Skeletal muscle tissue (tissue), 4 donors: Measurements from ENCODE around the gene SLIT3. TPM values are rescaled to one million over a fixed set of nuclear protein-coding genes. Genes with fewer than 3 reads are reported as not detected.

ENCODE experiments used
- H3K27ac ChIP-seq: one replicate; pipeline ENCODE4 v1.7.0; 2013; ENCODE audit warnings: mild to moderate bottlenecking, low read depth, low read length, inconsistent platforms
- H3K27me3 ChIP-seq, 3 donors: one replicate each; pipeline ENCODE4 v1.7.0; 2013; ENCODE audit warnings: low read length in 3 of 3; ENCODE audit not compliant: control insufficient read depth in 3 of 3, insufficient read depth in 3 of 3
- H3K36me3 ChIP-seq, 3 donors: one replicate each; pipeline ENCODE4 v1.7.0; 2013; ENCODE audit warnings: low read length in 3 of 3; ENCODE audit not compliant: control insufficient read depth in 3 of 3, insufficient read depth in 3 of 3
- H3K4me1 ChIP-seq, 3 donors: one replicate each; pipeline ENCODE4 v1.7.0; 2013; ENCODE audit warnings: low read length in 3 of 3, mild to moderate bottlenecking in 3 of 3; ENCODE audit not compliant: control insufficient read depth in 3 of 3, insufficient read depth in 3 of 3
- H3K4me3 ChIP-seq, 3 donors: one replicate each; pipeline ENCODE4 v1.7.0; 2013; ENCODE audit warnings: low read length in 3 of 3
- H3K9ac ChIP-seq, 3 donors: one replicate each; pipeline ENCODE4 v1.7.0; 2013; ENCODE audit warnings: low read length in 3 of 3, mild to moderate bottlenecking in 3 of 3, moderate library complexity in 2 of 3, low read depth in 1 of 3
- H3K9me3 ChIP-seq, 3 donors: one replicate each; pipeline ENCODE4 v1.7.0; 2013; ENCODE audit warnings: low read length in 3 of 3; ENCODE audit not compliant: control insufficient read depth in 3 of 3
- total RNA-seq: library from RNA; depleted of rRNA; stranded (reverse); fragments of >200 nt; gene quantifications from one replicate; pipeline ENCODE4 v1.2.3, GENCODE V29; 2014
- donor health status: Osteomylitis.

SLIT3 gene
- total RNA-seq, 1 donor from 2014 or later = 7.8 TPM

DNA sequence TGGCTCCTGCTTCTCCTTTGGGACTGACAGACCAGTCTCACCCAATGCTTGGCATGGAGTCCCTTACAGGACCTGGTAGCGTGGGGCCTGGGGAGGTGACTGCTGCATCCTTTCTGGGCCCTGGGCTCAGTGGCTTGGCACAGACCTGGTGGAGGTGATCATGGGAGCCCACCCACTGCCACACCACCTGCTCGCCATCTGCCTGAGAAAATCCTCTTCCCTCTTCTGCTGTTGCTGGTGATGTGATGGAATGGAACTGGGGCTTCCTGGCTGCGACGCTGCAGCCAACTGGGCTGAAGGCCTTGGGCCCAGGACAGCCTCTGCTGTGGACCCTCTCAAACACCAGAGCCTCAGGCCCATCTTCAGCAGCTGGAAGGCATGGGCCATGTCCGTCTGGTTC is 599.3 kb downstream of the SLIT3 start:
- Histone ChIP-seq H3K27ac (no peak overlapping the region), H3K27me3 (peaks cover 0 to 6% (median 0%) of the 10 kb centered on the region in 3 donors), H3K36me3 (peaks cover 0 to 2% (median 0%) of the 10 kb centered on the region in 3 donors), H3K9ac (no peak overlapping the region), H3K9me3 (peaks cover 0 to 2% (median 0%) of the 10 kb centered on the region in 3 donors), H3K4me3 (no peak overlapping the region), H3K4me1 (peaks cover 7 to 14% (median 12%) of the 10 kb centered on the region in 3 donors)

GRCh38 chr5:168699002-168699401 is 601.9 kb downstream of the SLIT3 start:
- Histone ChIP-seq H3K4me3 (no peak overlapping the region), H3K9ac (no peak overlapping the region), H3K9me3 (peaks cover 0 to 2% (median 0%) of the 10 kb centered on the region in 3 donors), H3K36me3 (peaks cover 0 to 2% (median 0%) of the 10 kb centered on the region in 3 donors), H3K27me3 (peaks cover 0 to 6% (median 0%) of the 10 kb centered on the region in 3 donors), H3K4me1 (peaks cover 12 to 16% (median 16%) of the 10 kb centered on the region in 3 donors), H3K27ac (no peak overlapping the region)

DNA sequence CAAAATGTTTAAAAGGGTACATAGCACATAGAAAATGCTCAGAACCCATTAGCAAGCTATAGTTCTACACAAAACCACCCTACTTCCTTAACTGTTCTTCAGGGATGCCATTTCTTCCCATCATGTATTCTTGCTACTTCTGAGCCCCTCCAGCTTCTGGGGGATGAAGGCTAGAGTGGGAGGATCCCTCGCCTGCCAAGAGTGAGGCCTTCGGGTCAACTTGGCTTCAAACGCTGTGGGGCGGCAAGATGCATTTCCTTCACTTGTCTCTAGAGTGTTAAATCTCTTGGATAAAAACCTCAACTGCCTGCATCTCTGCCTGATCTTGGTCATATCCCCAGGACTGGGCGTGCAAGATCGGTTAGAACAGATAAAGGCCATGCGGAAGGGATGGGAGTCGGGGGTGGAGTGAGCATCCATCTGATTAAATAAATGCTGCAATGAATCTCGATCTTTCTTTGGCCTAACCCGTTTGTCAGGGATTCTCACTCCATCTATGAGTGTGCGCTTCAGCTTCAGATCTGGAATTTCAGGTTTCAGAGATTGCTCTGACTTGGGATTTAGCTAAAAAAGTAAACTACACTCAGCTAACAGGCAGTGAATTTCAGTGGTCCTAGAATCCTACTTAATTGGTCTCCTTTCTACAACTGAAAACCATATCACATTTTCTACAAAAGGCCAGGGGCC is 603.8 kb downstream of the SLIT3 start:
- H3K4me1 ChIP-seq = peaks cover 12 to 16% (median 16%) of the 10 kb centered on the region in 3 donors
- H3K9ac ChIP-seq = no peak overlapping the region
- no peak overlapping the region for H3K27ac ChIP-seq
- H3K9me3 ChIP-seq = peaks cover 0 to 2% (median 0%) of the 10 kb centered on the region in 3 donors
- peaks cover 0 to 2% (median 0%) of the 10 kb centered on the region in 3 donors for H3K36me3 ChIP-seq
- H3K27me3 ChIP-seq = peaks cover 0 to 3% (median 0%) of the 10 kb centered on the region in 3 donors
- no peak overlapping the region for H3K4me3 ChIP-seq

GRCh38 chr5:168696611-168697010 is 604.3 kb downstream of the SLIT3 start:
- peaks cover 0 to 2% (median 0%) of the 10 kb centered on the region in 3 donors for H3K9me3 ChIP-seq
- no peak overlapping the region for H3K27ac ChIP-seq
- no peak overlapping the region for H3K4me3 ChIP-seq
- peaks cover 0 to 3% (median 0%) of the 10 kb centered on the region in 3 donors for H3K27me3 ChIP-seq
- H3K4me1 ChIP-seq = peaks cover 12 to 16% (median 16%) of the 10 kb centered on the region in 3 donors
- no peak overlapping the region for H3K9ac ChIP-seq
- peaks cover 0 to under 1% (median 0%) of the 10 kb centered on the region in 3 donors for H3K36me3 ChIP-seq

DNA sequence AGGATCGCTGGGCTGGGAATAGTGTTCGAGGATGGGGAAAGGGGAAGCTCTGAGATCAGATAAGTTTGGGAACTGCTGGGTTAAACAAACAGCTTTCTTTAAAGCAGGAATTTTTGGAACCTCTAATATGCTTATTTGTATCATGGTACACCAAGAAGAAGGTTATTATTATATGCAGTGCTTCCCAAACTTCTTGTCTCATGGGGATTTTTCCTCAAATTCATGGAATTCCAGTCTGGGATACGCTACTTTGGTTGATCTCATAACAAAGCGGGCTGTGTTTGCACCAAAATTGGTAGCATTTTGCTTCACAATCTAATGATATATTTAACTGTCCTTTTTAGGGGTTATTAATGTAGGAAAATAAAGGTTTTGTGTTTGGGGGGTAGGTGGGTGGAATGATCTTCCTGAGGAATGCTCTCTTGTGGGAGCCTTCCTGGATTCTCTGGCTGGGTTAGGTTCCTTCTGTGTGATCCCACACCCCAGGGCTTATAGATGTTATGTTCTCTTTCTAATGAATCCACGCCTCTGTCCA is 605.6 kb downstream of the SLIT3 start:
- H3K4me3 ChIP-seq = no peak overlapping the region
- peaks cover 0 to 3% (median 0%) of the 10 kb centered on the region in 3 donors for H3K27me3 ChIP-seq
- no peak overlapping the region for H3K27ac ChIP-seq
- no peaks in the 10 kb centered on the region for H3K36me3 ChIP-seq
- peaks cover 12 to 16% (median 16%) of the 10 kb centered on the region in 3 donors for H3K4me1 ChIP-seq
- H3K9ac ChIP-seq = no peak overlapping the region
- H3K9me3 ChIP-seq = no peaks in the 10 kb centered on the region

DNA sequence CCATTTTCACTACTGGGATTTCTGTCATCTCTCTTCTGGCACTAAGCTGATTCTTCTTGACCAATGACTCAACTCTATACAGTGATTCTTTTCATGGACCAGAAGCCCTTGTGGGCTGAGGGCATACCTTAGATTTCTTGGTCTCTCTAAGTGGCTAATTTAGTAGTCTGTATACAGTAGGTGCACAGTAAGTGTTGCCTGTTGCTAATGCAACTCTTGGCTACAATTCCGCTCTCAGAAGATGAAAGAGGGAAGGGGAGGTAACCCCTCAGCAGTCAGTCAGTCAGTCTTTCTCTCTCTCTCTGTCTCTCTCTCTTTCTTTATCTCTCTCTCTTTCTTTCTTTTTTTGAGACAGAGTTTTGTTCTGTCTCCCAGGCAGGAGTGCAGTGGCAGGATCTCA is 606.6 kb downstream of the SLIT3 start:
- no peaks in the 10 kb centered on the region for H3K27me3 ChIP-seq
- no peak overlapping the region for H3K9ac ChIP-seq
- H3K9me3 ChIP-seq = no peaks in the 10 kb centered on the region
- H3K4me1 ChIP-seq = peaks cover 9 to 16% (median 15%) of the 10 kb centered on the region in 3 donors
- no peak overlapping the region for H3K27ac ChIP-seq
- H3K36me3 ChIP-seq = no peaks in the 10 kb centered on the region
- no peak overlapping the region for H3K4me3 ChIP-seq

- Histone ChIP-seq H3K4me3 (no peak overlapping the region), H3K36me3 (no peaks in the 10 kb centered on the region), H3K9me3 (no peaks in the 10 kb centered on the region), H3K27me3 (no peaks in the 10 kb centered on the region), H3K9ac (no peak overlapping the region), H3K27ac (no peak overlapping the region), H3K4me1 (peaks cover 6 to 16% (median 13%) of the 10 kb centered on the region in 3 donors)
Measured at GRCh38 chr5:168693883-168694282, 607.1 kb downstream of the SLIT3 start.

DNA sequence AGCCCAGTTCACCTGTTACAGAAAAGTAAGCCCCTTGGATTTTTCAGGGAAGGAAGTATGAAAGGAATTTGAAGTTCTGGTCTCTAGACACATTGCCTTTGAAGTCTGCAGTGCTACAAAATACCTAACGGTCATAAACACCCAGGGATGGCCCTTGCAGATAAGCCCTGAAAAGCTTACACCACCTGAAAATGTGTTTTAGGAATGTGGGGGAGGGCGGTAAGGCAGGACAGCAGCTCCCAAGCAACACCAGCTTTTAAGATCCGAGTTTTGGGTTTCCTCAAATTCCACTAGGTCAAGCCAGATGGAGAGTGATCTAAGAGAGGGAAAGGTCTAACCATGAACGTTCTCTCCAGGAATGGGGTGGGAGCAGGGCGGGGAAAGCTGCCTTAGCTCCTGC is 607.6 kb downstream of the SLIT3 start:
- Histone ChIP-seq H3K4me1 (peaks cover 2 to 14% (median 7%) of the 10 kb centered on the region in 3 donors), H3K4me3 (no peak overlapping the region), H3K27me3 (no peaks in the 10 kb centered on the region), H3K27ac (no peak overlapping the region), H3K9me3 (no peaks in the 10 kb centered on the region), H3K9ac (no peak overlapping the region), H3K36me3 (no peaks in the 10 kb centered on the region)

DNA sequence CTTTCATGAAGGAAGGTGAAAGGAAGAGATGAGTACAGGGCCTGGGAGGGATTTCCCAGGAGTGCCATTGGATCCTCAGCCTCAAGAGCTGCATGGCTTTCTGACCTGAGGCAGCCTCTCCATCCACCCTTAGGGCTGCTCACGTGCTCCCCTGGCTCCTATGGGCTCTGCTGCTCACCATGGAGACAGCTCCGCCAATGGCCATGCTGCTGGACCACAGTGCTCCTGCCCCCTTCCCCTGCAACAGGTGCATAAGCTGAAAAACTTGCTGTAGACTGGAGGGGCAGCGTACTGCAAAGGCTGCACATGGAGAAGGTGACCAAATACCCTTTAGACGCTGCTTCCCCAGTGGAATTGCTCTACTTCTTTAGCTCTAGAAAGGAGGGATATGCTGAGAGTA is 609.0 kb downstream of the SLIT3 start:
- Histone ChIP-seq H3K27ac (no peak overlapping the region), H3K9ac (no peak overlapping the region), H3K4me1 (peaks cover 0 to 9% (median 2%) of the 10 kb centered on the region in 3 donors), H3K27me3 (no peaks in the 10 kb centered on the region), H3K4me3 (no peak overlapping the region), H3K36me3 (no peaks in the 10 kb centered on the region), H3K9me3 (no peaks in the 10 kb centered on the region)

DNA sequence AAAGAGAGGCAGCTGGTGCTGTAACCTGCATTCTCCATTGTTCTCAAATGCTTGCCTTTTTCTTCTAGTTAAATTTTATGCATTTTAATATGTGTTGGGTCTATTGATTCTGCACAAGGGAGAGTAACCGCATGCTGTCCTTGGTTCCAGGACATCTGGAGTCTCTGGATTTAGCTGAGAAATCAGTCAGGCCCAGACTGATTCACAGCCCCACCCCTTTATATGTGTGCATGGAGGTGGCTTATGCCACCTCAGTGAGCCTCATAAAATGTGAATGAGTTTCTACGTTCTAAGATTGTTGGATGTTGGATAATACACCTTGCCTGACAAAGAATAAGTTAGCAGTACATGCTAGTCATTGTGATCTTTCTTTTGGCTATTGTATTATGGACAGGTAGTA is 611.7 kb downstream of the SLIT3 start:
- Histone ChIP-seq H3K4me3 (no peak overlapping the region), H3K27me3 (no peaks in the 10 kb centered on the region), H3K4me1 (no peaks in the 10 kb centered on the region), H3K27ac (no peak overlapping the region), H3K36me3 (no peaks in the 10 kb centered on the region), H3K9ac (no peak overlapping the region), H3K9me3 (no peaks in the 10 kb centered on the region)
